Fibroblast of lung (primary cell): ENCODE results near the gene BBS2.

Experiments used
- EZH2 ChIP-seq: IDR thresholded peaks from 2 replicates; pipeline ENCODE4 v1.5.1; 2012; ENCODE audit warnings: low read length, control low read depth, mild to moderate bottlenecking; ENCODE audit errors: missing control alignments
- TF ChIP-seq, protein P1 (sequence below), 2 donors: IDR thresholded peaks in 1 of 2; conservative IDR thresholded peaks in 1 of 2; 1 replicate in 1 of 2; 2 replicates in 1 of 2; pipeline ENCODE4 v1.5.1; 2011 to 2012; ENCODE audit warnings: low read length in 2 of 2, control low read depth in 1 of 2, inconsistent platforms in 1 of 2, low read depth in 1 of 2, mild to moderate bottlenecking in 1 of 2

DNA sequence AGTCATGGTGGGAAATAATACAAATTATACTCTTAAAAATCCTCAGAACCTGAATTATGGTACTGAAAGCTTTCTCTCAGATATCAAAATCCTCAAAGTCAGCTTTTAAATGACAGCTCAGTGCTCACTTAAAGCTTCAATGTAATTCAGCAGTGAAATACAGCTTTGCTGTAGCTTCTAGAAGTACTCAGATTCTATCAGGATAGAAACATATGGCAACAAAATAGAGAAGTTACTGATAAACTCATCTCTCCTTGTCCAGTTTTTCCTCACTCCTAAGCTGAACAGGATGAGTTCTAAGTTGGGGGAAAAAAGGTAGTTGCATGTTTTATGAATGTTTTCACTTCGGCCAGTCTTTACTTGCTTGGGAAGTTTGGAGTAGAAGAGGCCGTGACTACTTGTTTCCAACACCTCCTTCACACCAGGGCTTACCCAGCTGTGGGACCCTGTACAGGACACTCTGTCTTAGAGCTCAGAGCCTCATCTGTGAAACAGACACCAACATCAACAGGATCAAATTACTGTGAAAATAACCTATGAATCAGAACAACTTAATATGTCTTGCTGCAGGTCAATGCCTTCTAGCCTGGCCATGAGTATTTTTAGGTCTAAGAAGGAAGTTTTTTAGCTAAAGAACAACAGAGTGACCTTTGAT is 38.2 kb downstream of the BBS2 start:
- TF ChIP-seq, protein P1, sequence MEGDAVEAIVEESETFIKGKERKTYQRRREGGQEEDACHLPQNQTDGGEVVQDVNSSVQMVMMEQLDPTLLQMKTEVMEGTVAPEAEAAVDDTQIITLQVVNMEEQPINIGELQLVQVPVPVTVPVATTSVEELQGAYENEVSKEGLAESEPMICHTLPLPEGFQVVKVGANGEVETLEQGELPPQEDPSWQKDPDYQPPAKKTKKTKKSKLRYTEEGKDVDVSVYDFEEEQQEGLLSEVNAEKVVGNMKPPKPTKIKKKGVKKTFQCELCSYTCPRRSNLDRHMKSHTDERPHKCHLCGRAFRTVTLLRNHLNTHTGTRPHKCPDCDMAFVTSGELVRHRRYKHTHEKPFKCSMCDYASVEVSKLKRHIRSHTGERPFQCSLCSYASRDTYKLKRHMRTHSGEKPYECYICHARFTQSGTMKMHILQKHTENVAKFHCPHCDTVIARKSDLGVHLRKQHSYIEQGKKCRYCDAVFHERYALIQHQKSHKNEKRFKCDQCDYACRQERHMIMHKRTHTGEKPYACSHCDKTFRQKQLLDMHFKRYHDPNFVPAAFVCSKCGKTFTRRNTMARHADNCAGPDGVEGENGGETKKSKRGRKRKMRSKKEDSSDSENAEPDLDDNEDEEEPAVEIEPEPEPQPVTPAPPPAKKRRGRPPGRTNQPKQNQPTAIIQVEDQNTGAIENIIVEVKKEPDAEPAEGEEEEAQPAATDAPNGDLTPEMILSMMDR (conservative IDR thresholded peaks at IDR 0.05 in 1 of 2, IDR thresholded peaks at IDR 0.05 in 1 of 2; ENCODE audit: low read depth in 1 of 2, low read length in 2 of 2) = no peak
- no peak for TF ChIP-seq EZH2
